ENCODE results near the gene ACTR8.

DNA sequence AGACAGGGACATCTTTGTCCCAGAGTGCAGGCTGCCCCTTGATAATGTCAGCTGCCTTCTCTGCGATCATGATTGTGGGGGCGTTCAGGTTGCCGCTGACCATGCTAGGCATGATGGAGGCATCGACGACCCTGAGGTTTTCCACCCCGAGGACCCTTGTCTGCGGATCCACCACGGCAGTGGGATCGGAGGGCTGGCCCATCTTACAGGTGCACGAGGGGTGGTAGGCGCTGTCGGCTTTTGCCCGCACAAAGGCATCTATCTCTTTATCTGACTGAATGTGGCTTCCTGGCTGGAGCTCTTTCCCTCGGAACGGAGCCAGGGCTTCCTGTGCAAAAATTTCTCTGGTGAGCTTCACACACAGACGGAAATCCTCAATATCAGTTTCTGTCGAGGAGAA lies 64.1 kb downstream of the ACTR8 start:
- TF ChIP-seq, protein P1, sequence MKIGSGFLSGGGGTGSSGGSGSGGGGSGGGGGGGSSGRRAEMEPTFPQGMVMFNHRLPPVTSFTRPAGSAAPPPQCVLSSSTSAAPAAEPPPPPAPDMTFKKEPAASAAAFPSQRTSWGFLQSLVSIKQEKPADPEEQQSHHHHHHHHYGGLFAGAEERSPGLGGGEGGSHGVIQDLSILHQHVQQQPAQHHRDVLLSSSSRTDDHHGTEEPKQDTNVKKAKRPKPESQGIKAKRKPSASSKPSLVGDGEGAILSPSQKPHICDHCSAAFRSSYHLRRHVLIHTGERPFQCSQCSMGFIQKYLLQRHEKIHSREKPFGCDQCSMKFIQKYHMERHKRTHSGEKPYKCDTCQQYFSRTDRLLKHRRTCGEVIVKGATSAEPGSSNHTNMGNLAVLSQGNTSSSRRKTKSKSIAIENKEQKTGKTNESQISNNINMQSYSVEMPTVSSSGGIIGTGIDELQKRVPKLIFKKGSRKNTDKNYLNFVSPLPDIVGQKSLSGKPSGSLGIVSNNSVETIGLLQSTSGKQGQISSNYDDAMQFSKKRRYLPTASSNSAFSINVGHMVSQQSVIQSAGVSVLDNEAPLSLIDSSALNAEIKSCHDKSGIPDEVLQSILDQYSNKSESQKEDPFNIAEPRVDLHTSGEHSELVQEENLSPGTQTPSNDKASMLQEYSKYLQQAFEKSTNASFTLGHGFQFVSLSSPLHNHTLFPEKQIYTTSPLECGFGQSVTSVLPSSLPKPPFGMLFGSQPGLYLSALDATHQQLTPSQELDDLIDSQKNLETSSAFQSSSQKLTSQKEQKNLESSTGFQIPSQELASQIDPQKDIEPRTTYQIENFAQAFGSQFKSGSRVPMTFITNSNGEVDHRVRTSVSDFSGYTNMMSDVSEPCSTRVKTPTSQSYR (CRISPR knock-in tag; IDR thresholded peaks at IDR 0.05): no peak
- TF ChIP-seq GTF2I (CRISPR knock-in tag; conservative IDR thresholded peaks at IDR 0.05) (no peak), ZNF416 (CRISPR knock-in tag; IDR thresholded peaks at IDR 0.05) (no peak), NR3C1 (CRISPR knock-in tag; conservative IDR thresholded peaks at IDR 0.05; ENCODE audit: low read depth) (no peak), HMGA2 (CRISPR knock-in tag; IDR thresholded peaks at IDR 0.05) (no peak), FOXP1 (CRISPR knock-in tag; IDR thresholded peaks at IDR 0.05; ENCODE audit: borderline replicate concordance) (no peak), SOX15 (CRISPR knock-in tag; IDR thresholded peaks at IDR 0.05) (no peak), FOXJ3 (CRISPR knock-in tag; IDR thresholded peaks at IDR 0.05; ENCODE audit: borderline replicate concordance) (no peak)
- TF ChIP-seq, protein P2, sequence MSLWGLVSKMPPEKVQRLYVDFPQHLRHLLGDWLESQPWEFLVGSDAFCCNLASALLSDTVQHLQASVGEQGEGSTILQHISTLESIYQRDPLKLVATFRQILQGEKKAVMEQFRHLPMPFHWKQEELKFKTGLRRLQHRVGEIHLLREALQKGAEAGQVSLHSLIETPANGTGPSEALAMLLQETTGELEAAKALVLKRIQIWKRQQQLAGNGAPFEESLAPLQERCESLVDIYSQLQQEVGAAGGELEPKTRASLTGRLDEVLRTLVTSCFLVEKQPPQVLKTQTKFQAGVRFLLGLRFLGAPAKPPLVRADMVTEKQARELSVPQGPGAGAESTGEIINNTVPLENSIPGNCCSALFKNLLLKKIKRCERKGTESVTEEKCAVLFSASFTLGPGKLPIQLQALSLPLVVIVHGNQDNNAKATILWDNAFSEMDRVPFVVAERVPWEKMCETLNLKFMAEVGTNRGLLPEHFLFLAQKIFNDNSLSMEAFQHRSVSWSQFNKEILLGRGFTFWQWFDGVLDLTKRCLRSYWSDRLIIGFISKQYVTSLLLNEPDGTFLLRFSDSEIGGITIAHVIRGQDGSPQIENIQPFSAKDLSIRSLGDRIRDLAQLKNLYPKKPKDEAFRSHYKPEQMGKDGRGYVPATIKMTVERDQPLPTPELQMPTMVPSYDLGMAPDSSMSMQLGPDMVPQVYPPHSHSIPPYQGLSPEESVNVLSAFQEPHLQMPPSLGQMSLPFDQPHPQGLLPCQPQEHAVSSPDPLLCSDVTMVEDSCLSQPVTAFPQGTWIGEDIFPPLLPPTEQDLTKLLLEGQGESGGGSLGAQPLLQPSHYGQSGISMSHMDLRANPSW (CRISPR knock-in tag; conservative IDR thresholded peaks at IDR 0.05; ENCODE audit: low read depth): no peak
- TF ChIP-seq, protein P3, sequence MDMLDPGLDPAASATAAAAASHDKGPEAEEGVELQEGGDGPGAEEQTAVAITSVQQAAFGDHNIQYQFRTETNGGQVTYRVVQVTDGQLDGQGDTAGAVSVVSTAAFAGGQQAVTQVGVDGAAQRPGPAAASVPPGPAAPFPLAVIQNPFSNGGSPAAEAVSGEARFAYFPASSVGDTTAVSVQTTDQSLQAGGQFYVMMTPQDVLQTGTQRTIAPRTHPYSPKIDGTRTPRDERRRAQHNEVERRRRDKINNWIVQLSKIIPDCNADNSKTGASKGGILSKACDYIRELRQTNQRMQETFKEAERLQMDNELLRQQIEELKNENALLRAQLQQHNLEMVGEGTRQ (CRISPR knock-in tag; IDR thresholded peaks at IDR 0.05): no peak
- TF ChIP-seq, protein P4, sequence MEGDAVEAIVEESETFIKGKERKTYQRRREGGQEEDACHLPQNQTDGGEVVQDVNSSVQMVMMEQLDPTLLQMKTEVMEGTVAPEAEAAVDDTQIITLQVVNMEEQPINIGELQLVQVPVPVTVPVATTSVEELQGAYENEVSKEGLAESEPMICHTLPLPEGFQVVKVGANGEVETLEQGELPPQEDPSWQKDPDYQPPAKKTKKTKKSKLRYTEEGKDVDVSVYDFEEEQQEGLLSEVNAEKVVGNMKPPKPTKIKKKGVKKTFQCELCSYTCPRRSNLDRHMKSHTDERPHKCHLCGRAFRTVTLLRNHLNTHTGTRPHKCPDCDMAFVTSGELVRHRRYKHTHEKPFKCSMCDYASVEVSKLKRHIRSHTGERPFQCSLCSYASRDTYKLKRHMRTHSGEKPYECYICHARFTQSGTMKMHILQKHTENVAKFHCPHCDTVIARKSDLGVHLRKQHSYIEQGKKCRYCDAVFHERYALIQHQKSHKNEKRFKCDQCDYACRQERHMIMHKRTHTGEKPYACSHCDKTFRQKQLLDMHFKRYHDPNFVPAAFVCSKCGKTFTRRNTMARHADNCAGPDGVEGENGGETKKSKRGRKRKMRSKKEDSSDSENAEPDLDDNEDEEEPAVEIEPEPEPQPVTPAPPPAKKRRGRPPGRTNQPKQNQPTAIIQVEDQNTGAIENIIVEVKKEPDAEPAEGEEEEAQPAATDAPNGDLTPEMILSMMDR (IDR thresholded peaks at IDR 0.05): no peak
- TF ChIP-seq, protein P5, sequence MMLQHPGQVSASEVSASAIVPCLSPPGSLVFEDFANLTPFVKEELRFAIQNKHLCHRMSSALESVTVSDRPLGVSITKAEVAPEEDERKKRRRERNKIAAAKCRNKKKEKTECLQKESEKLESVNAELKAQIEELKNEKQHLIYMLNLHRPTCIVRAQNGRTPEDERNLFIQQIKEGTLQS (CRISPR knock-in tag; conservative IDR thresholded peaks at IDR 0.05): no peak
- TF ChIP-seq, protein P6, sequence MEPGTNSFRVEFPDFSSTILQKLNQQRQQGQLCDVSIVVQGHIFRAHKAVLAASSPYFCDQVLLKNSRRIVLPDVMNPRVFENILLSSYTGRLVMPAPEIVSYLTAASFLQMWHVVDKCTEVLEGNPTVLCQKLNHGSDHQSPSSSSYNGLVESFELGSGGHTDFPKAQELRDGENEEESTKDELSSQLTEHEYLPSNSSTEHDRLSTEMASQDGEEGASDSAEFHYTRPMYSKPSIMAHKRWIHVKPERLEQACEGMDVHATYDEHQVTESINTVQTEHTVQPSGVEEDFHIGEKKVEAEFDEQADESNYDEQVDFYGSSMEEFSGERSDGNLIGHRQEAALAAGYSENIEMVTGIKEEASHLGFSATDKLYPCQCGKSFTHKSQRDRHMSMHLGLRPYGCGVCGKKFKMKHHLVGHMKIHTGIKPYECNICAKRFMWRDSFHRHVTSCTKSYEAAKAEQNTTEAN (CRISPR knock-in tag; IDR thresholded peaks at IDR 0.05): no peak
- TF ChIP-seq, protein P7, sequence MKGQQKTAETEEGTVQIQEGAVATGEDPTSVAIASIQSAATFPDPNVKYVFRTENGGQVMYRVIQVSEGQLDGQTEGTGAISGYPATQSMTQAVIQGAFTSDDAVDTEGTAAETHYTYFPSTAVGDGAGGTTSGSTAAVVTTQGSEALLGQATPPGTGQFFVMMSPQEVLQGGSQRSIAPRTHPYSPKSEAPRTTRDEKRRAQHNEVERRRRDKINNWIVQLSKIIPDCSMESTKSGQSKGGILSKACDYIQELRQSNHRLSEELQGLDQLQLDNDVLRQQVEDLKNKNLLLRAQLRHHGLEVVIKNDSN (CRISPR knock-in tag; IDR thresholded peaks at IDR 0.05): no peak

All from WTC11 (cell line).